ENCODE measurements around the gene PTPRN2.

GRCh38 chr7:158516524-158516923, 71.1 kb downstream of the PTPRN2 start:
- TF ChIP-seq, protein P1, sequence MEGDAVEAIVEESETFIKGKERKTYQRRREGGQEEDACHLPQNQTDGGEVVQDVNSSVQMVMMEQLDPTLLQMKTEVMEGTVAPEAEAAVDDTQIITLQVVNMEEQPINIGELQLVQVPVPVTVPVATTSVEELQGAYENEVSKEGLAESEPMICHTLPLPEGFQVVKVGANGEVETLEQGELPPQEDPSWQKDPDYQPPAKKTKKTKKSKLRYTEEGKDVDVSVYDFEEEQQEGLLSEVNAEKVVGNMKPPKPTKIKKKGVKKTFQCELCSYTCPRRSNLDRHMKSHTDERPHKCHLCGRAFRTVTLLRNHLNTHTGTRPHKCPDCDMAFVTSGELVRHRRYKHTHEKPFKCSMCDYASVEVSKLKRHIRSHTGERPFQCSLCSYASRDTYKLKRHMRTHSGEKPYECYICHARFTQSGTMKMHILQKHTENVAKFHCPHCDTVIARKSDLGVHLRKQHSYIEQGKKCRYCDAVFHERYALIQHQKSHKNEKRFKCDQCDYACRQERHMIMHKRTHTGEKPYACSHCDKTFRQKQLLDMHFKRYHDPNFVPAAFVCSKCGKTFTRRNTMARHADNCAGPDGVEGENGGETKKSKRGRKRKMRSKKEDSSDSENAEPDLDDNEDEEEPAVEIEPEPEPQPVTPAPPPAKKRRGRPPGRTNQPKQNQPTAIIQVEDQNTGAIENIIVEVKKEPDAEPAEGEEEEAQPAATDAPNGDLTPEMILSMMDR (conservative IDR thresholded peaks at IDR 0.05; ENCODE audit: low read length), result no peak
- TF ChIP-seq EZH2phosphoT487 (IDR thresholded peaks at IDR 0.05; ENCODE audit: borderline replicate concordance, low read depth, low read length), result no peak

Measured in OCI-LY7 (cell line).